Right lobe of liver (tissue), 4 donors: Measurements from ENCODE around the gene PPFIA4.

Experiments
- CTCF ChIP-seq, 4 donors: fragments of 200-600 bp in 3 of 4; fragments of 450-650 bp in 1 of 4; IDR thresholded peaks; one replicate each; pipeline versions ENCODE4 v1.5.1 to v1.8.0; 2016 to 2022; ENCODE audit warnings: antibody characterized with exemption in 4 of 4, mild to moderate bottlenecking in 2 of 4
- POLR2A ChIP-seq: fragments of 450-650 bp; IDR thresholded peaks from one replicate; pipeline ENCODE4 v1.6.1; 2017; ENCODE audit warnings: antibody characterized with exemption, mild to moderate bottlenecking
- donor health status: DM: no; HTN: no; CAD: no.
- donor health status: DM: no; HTN: no; CAD: no.
- donor health status: DM: no; HTN: yes; CAD: no.

GRCh38 chr1:203063287-203063686, 37.0 kb downstream of the PPFIA4 start:
- TF ChIP-seq CTCF (IDR thresholded peaks at IDR 0.05) (no peak), POLR2A (no peak)
